A673 (cell line): ENCODE data around the gene PSMB10. TPM values are rescaled to one million over a fixed set of nuclear protein-coding genes. Genes with fewer than 3 reads are reported as not detected.

Experiments used
- BruUV-seq: library from RNA; stranded (reverse); fragments of 400-500 nt; replicated peaks from 2 replicates; lab custom pipeline; 2021; lab: Mats Ljungman, UMichigan
- CTCF ChIA-PET: fragments of 300-600 bp; sonication (Branson Sonifier 250); formaldehyde crosslinking; loops from one replicate; lab custom pipeline; 2022; ENCODE audit warnings: antibody characterized with exemption; lab: Charles Lee
- POLR2A ChIA-PET: fragments of 300-600 bp; sonication (Branson Sonifier 250); formaldehyde crosslinking; loops from one replicate; lab custom pipeline; 2022; ENCODE audit warnings: antibody characterized with exemption; ENCODE audit not compliant: low non-redundant PET; lab: Charles Lee
- DNase-seq: peaks from one replicate; pipeline ENCODE4 v3.0.0-alpha.2; 2015; ENCODE audit warnings: low spot score
- H3K27ac ChIP-seq: fragments of 200-600 bp; sonication (generic); 2 replicates; pipeline ENCODE4 v1.5.1; 2016; ENCODE audit warnings: mixed run types, low read depth, mild to moderate bottlenecking, mixed read lengths, antibody characterized with exemption, low read length; ENCODE audit not compliant: poor library complexity, severe bottlenecking
- H3K27me3 ChIP-seq: fragments of 200-600 bp; sonication (generic); replicated peaks from 2 replicates; pipeline ENCODE4 v1.6.1; 2017; ENCODE audit warnings: mixed run types, low read depth, mild to moderate bottlenecking, mixed read lengths, antibody characterized with exemption, low read length; ENCODE audit not compliant: insufficient read depth, poor library complexity
- H3K36me3 ChIP-seq: fragments of 200-600 bp; sonication (generic); 2 replicates; pipeline ENCODE4 v1.6.1; 2016; ENCODE audit warnings: mixed run types, mild to moderate bottlenecking, mixed read lengths, antibody characterized with exemption, low read length; ENCODE audit not compliant: insufficient read depth, poor library complexity, severe bottlenecking
- H3K4me1 ChIP-seq: fragments of 200-600 bp; sonication (generic); 2 replicates; pipeline ENCODE4 v1.6.1; 2017; ENCODE audit warnings: mixed run types, mild to moderate bottlenecking, mixed read lengths, antibody characterized with exemption, low read length; ENCODE audit not compliant: insufficient read depth, poor library complexity, severe bottlenecking
- H3K4me3 ChIP-seq: fragments of 200-600 bp; sonication (generic); 2 replicates; pipeline ENCODE4 v1.5.1; 2016; ENCODE audit warnings: low read depth, mixed run types, mild to moderate bottlenecking, mixed read lengths, low read length; ENCODE audit not compliant: poor library complexity, severe bottlenecking
- H3K9me3 ChIP-seq: fragments of 200-600 bp; sonication (generic); 2 replicates; pipeline ENCODE4 v1.6.1; 2016; ENCODE audit warnings: mixed run types, low read depth, mild to moderate bottlenecking, mixed read lengths, antibody characterized with exemption, low read length; ENCODE audit not compliant: poor library complexity, severe bottlenecking
- CTCF ChIP-seq: fragments of 300-800, 200-600 bp; sonication (generic); conservative IDR thresholded peaks from 2 replicates; pipeline ENCODE4 v1.5.1; 2017; ENCODE audit warnings: low read depth, mild to moderate bottlenecking, antibody characterized with exemption, low read length, moderate library complexity, mixed read lengths
- EZH2 ChIP-seq: fragments of 200-600 bp; sonication (generic); IDR thresholded peaks from 2 replicates; pipeline ENCODE4 v1.6.1; 2017; ENCODE audit warnings: borderline replicate concordance, low read depth, mild to moderate bottlenecking, mixed read lengths, antibody characterized with exemption, low read length; ENCODE audit not compliant: poor library complexity, severe bottlenecking
- intact Hi-C: fragments of 100-400 bp; cut with micrococcal nuclease; formaldehyde crosslinking; loops from one replicate; pipeline ENCODE4 v1.10.0; 2022; ENCODE audit not compliant: unreplicated experiment
- total RNA-seq: library from RNA; stranded (reverse); gene quantifications from 2 replicates; pipeline ENCODE4 v1.2.3, GENCODE V29; 2021

The PSMB10 gene
- total RNA-seq, 1 experiment from 2014 or later = 21.6 TPM

- Histone ChIP-seq H3K4me3 (no peak overlapping the region), H3K27me3 (no peaks in the 10 kb centered on the region), H3K9me3 (no peaks in the 10 kb centered on the region), H3K27ac (no peak overlapping the region), H3K36me3 (peaks cover 34% of the 10 kb centered on the region), H3K4me1 (no peaks in the 10 kb centered on the region)
- no peak for TF ChIP-seq CTCF
- no peak for TF ChIP-seq EZH2
- BruUV-seq = no TSS peak
- CTCF ChIA-PET = no interaction called here
- intact Hi-C loops = no loop called here
- DNase-seq = no peak
- POLR2A ChIA-PET = no interaction called here
Observed at GRCh38 chr16:67951485-67951884, 14.8 kb upstream of the PSMB10 start.

- no peak for DNase-seq
- intact Hi-C loops = no loop called here
- Histone ChIP-seq H3K27me3 (no peaks in the 10 kb centered on the region), H3K4me1 (no peaks in the 10 kb centered on the region), H3K36me3 (peaks cover 41% of the 10 kb centered on the region), H3K27ac (no peak overlapping the region), H3K9me3 (no peaks in the 10 kb centered on the region), H3K4me3 (no peak overlapping the region)
- TF ChIP-seq CTCF (no peak), EZH2 (no peak)
- ChIA-PET POLR2A (no interaction called here), CTCF (no interaction called here)
- no TSS peak for BruUV-seq
Observed at GRCh38 chr16:67950335-67950843, 13.7 kb upstream of the PSMB10 start.

- TF ChIP-seq CTCF (no peak), EZH2 (no peak)
- Histone ChIP-seq H3K36me3 (peaks cover 43% of the 10 kb centered on the region), H3K4me3 (no peak overlapping the region), H3K4me1 (no peaks in the 10 kb centered on the region), H3K27ac (no peak overlapping the region), H3K27me3 (no peaks in the 10 kb centered on the region), H3K9me3 (no peaks in the 10 kb centered on the region)
- intact Hi-C loops = no loop called here
- DNase-seq = no peak
- ChIA-PET POLR2A (no interaction called here), CTCF (no interaction called here)
- BruUV-seq = no TSS peak
Observed at GRCh38 chr16:67949645-67950044, 13.0 kb upstream of the PSMB10 start.
